ENCODE measurements around the gene MTA1.

DNA sequence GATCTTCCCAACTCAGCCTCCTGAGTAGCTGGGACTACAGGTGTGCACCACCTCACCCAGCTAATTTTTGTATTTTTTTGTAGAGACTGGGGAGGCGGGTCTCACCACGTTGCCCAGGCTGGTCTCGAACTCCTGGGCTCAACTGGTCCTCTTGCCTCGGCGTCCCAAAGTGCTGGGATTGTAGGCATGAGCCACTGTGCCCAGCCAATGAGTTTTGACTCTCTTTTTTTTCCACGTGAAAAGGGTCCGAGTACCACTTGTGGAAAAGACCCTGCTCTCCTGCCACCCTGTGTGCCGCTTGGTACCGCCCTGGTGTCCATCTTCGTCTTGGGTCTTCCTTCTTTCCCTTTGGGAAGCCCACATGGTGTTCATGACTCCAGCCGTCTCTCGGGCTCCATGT lies 89.0 kb downstream of the MTA1 start:
- TF ChIP-seq, protein P1, sequence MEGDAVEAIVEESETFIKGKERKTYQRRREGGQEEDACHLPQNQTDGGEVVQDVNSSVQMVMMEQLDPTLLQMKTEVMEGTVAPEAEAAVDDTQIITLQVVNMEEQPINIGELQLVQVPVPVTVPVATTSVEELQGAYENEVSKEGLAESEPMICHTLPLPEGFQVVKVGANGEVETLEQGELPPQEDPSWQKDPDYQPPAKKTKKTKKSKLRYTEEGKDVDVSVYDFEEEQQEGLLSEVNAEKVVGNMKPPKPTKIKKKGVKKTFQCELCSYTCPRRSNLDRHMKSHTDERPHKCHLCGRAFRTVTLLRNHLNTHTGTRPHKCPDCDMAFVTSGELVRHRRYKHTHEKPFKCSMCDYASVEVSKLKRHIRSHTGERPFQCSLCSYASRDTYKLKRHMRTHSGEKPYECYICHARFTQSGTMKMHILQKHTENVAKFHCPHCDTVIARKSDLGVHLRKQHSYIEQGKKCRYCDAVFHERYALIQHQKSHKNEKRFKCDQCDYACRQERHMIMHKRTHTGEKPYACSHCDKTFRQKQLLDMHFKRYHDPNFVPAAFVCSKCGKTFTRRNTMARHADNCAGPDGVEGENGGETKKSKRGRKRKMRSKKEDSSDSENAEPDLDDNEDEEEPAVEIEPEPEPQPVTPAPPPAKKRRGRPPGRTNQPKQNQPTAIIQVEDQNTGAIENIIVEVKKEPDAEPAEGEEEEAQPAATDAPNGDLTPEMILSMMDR (IDR thresholded peaks at IDR 0.05): no peak
- TF ChIP-seq POLR2A (IDR thresholded peaks at IDR 0.05): no peak

Measured in Peyer's patch (tissue), 4 donors.